HepG2 (cell line): ENCODE measurements around the gene PCNT.

Experiments used
- BRCA1 ChIP-seq: sonication (generic); formaldehyde crosslinking; IDR thresholded peaks from 2 replicates; pipeline ENCODE4 v1.4.0; 2020; ENCODE audit warnings: missing genetic modification reagents
- HNRNPL ChIP-seq: fragments of 200-400 bp; formaldehyde crosslinking; IDR thresholded peaks from 2 replicates; pipeline ENCODE4 v1.6.1; 2017; ENCODE audit warnings: mild to moderate bottlenecking, low read depth, low read length
- PAX8 ChIP-seq: sonication (generic); formaldehyde crosslinking; IDR thresholded peaks from 2 replicates; pipeline ENCODE4 v1.8.0; 2022; ENCODE audit warnings: mild to moderate bottlenecking, missing genetic modification reagents, borderline replicate concordance
- ZBTB10 ChIP-seq: sonication (generic); formaldehyde crosslinking; IDR thresholded peaks from 2 replicates; pipeline ENCODE4 v1.4.0; 2020; ENCODE audit warnings: missing genetic modification reagents, borderline replicate concordance
- ZBTB8A ChIP-seq: sonication (generic); formaldehyde crosslinking; IDR thresholded peaks from 2 replicates; pipeline ENCODE4 v1.4.0; 2020; ENCODE audit warnings: mild to moderate bottlenecking, low read depth, missing genetic modification reagents, borderline replicate concordance
- ZFP36L2 ChIP-seq: sonication (generic); formaldehyde crosslinking; IDR thresholded peaks from 2 replicates; pipeline ENCODE4 v1.4.0; 2020; ENCODE audit warnings: missing genetic modification reagents
- ZNF138 ChIP-seq: sonication (generic); formaldehyde crosslinking; IDR thresholded peaks from 2 replicates; pipeline ENCODE4 v1.5.0; 2020; ENCODE audit warnings: mild to moderate bottlenecking, low read depth, missing genetic modification reagents
- ZNF431 ChIP-seq: sonication (generic); formaldehyde crosslinking; IDR thresholded peaks from 2 replicates; pipeline ENCODE4 v1.9.0; 2022; ENCODE audit warnings: missing genetic modification reagents, low read depth, mild to moderate bottlenecking, borderline replicate concordance
- TF ChIP-seq, protein P1 (sequence below): sonication (generic); formaldehyde crosslinking; IDR thresholded peaks from one replicate; pipeline ENCODE4 v1.5.1; 2020; ENCODE audit warnings: mild to moderate bottlenecking, missing genetic modification reagents; ENCODE audit errors: not compliant biosample characterization

DNA sequence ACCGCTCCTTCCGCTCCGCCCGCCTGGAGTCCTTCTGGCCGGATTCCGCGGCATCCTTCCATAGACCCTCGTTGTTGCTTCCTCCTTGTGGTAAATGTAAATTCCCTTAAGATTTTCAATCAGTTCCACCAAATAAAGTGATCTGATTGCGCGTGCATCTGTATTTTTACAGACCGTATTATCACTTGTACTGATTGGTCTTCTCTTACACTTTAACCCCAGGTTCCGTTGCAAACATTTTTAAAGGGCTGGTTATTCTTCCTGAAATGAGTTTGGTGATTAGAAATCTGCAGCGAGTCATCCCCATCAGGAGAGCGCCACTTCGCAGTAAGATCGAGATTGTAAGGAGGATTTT lies 37.3 kb upstream of the PCNT start:
- TF ChIP-seq ZFP36L2 (no peak), BRCA1 (CRISPR knock-in tag) (no peak), HNRNPL (no peak), ZBTB8A (CRISPR knock-in tag) (no peak), ZNF431 (CRISPR knock-in tag) (no peak), PAX8 (CRISPR knock-in tag) (no peak), ZNF138 (CRISPR knock-in tag) (no peak), ZBTB10 (CRISPR knock-in tag) (no peak)
- TF ChIP-seq, protein P1, sequence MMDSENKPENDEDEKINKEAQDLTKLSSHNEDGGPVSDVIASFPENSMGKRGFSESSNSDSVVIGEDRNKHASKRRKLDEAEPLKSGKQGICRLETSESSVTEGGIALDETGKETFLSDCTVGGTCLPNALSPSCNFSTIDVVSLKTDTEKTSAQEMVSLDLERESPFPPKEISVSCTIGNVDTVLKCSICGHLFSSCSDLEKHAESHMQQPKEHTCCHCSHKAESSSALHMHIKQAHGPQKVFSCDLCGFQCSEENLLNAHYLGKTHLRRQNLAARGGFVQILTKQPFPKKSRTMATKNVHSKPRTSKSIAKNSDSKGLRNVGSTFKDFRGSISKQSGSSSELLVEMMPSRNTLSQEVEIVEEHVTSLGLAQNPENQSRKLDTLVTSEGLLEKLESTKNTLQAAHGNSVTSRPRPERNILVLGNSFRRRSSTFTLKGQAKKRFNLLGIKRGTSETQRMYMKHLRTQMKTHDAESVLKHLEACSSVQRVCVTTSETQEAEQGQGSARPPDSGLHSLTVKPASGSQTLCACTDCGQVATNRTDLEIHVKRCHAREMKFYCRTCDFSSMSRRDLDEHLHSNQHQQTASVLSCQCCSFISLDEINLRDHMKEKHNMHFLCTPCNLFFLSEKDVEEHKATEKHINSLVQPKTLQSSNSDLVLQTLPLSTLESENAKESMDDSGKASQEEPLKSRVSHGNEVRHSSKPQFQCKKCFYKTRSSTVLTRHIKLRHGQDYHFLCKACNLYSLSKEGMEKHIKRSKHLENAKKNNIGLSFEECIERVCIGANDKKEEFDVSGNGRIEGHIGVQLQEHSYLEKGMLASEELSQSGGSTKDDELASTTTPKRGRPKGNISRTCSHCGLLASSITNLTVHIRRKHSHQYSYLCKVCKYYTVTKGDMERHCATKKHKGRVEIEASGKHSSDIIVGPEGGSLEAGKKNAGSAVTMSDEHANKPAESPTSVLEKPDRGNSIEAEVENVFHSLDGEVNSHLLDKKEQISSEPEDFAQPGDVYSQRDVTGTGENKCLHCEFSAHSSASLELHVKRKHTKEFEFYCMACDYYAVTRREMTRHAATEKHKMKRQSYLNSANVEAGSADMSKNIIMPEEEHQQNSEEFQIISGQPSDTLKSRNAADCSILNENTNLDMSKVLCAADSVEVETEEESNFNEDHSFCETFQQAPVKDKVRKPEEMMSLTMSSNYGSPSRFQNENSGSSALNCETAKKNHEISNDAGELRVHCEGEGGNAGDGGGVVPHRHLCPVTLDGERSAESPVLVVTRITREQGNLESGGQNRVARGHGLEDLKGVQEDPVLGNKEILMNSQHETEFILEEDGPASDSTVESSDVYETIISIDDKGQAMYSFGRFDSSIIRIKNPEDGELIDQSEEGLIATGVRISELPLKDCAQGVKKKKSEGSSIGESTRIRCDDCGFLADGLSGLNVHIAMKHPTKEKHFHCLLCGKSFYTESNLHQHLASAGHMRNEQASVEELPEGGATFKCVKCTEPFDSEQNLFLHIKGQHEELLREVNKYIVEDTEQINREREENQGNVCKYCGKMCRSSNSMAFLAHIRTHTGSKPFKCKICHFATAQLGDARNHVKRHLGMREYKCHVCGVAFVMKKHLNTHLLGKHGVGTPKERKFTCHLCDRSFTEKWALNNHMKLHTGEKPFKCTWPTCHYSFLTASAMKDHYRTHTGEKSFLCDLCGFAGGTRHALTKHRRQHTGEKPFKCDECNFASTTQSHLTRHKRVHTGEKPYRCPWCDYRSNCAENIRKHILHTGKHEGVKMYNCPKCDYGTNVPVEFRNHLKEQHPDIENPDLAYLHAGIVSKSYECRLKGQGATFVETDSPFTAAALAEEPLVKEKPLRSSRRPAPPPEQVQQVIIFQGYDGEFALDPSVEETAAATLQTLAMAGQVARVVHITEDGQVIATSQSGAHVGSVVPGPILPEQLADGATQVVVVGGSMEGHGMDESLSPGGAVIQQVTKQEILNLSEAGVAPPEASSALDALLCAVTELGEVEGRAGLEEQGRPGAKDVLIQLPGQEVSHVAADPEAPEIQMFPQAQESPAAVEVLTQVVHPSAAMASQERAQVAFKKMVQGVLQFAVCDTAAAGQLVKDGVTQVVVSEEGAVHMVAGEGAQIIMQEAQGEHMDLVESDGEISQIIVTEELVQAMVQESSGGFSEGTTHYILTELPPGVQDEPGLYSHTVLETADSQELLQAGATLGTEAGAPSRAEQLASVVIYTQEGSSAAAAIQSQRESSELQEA (CRISPR knock-in tag), result no peak
